BJ (cell line): ENCODE data around the gene MYH7. TPM values are rescaled to one million over a fixed set of nuclear protein-coding genes. Genes with fewer than 3 reads are reported as not detected.

Experiments
- CTCF ChIA-PET: fragments of 350-600 bp; formaldehyde crosslinking; extraction: SDS; loops from one replicate; lab custom pipeline; 2021; ENCODE audit warnings: antibody characterized with exemption, inconsistent platforms; lab: Yijun Ruan, JAX
- POLR2A ChIA-PET: fragments of 300-600 bp; sonication (Branson Sonifier 250); formaldehyde crosslinking; extraction: SDS; loops from one replicate; lab custom pipeline; 2021; ENCODE audit warnings: antibody characterized with exemption; lab: Charles Lee
- DNase-seq: peaks from one replicate; pipeline ENCODE4 v3.0.0-alpha.2; 2011; ENCODE audit warnings: low read depth
- H3K27me3 ChIP-seq: 2 replicates; pipeline ENCODE4 v1.6.0; 2011; ENCODE audit warnings: low read length; ENCODE audit not compliant: control insufficient read depth, insufficient read depth
- H3K36me3 ChIP-seq: 2 replicates; pipeline ENCODE4 v1.5.1; 2011; ENCODE audit warnings: low read length; ENCODE audit not compliant: control insufficient read depth, insufficient read depth
- H3K4me3 ChIP-seq: 2 replicates; pipeline ENCODE4 v1.5.1; 2011; ENCODE audit warnings: low read depth, mild to moderate bottlenecking, control low read depth, low read length
- CTCF ChIP-seq: IDR thresholded peaks from 2 replicates; pipeline ENCODE4 v1.5.1; 2011; ENCODE audit warnings: low read depth, mild to moderate bottlenecking, control low read depth, inconsistent platforms, low read length, moderate library complexity; ENCODE audit not compliant: insufficient read depth
- polyA plus RNA-seq: library from polyadenylated mRNA; depleted of rRNA; stranded (reverse); fragments of >200 nt; gene quantifications from 2 replicates; pipeline ENCODE4 v1.2.3, GENCODE V29; 2011

Gene MYH7
- polyA plus RNA-seq, 1 experiment: not detected

- no peak for DNase-seq
- Histone ChIP-seq H3K36me3 (no peaks in the 10 kb centered on the region), H3K4me3 (no peak overlapping the region), H3K27me3 (peaks cover 5% of the 10 kb centered on the region; the same call in 1 of the 2 replicates)
- POLR2A ChIA-PET: no interaction called here
- TF ChIP-seq CTCF: no peak
- CTCF ChIA-PET: interaction anchor here (1.7 kb wide), 1 partner anchor 18 kb away, joined by 5 read pairs; no protein-coding TSS in a partner anchor
Observed at GRCh38 chr14:23399136-23399535, 36.3 kb downstream of the MYH7 start.

- TF ChIP-seq CTCF: no peak
- H3K4me3 ChIP-seq: no peak overlapping the region
- POLR2A ChIA-PET: no interaction called here
- CTCF ChIA-PET: interaction anchor here (1.7 kb wide), 1 partner anchor 18 kb away, joined by 5 read pairs; no protein-coding TSS in a partner anchor
- DNase-seq: no peak
- peaks cover 4% of the 10 kb centered on the region; the same call in 1 of the 2 replicates for H3K27me3 ChIP-seq
- H3K36me3 ChIP-seq: no peaks in the 10 kb centered on the region
Observed at GRCh38 chr14:23398348-23398747, 37.1 kb downstream of the MYH7 start.

GRCh38 chr14:23396781-23397407 lies 38.6 kb downstream of the MYH7 start:
- ChIA-PET CTCF (interaction anchor here (7.1 kb wide), 1 partner anchor 18 kb away, joined by 42 read pairs; no protein-coding TSS in a partner anchor), POLR2A (no interaction called here)
- H3K4me3 ChIP-seq: no peak overlapping the region
- H3K36me3 ChIP-seq: no peaks in the 10 kb centered on the region
- DNase-seq: no peak
- peaks cover 5% of the 10 kb centered on the region; the same call in 1 of the 2 replicates for H3K27me3 ChIP-seq
- no peak for TF ChIP-seq CTCF

GRCh38 chr14:23396126-23396525 lies 39.3 kb downstream of the MYH7 start:
- POLR2A ChIA-PET: no interaction called here
- CTCF ChIA-PET: interaction anchor here (7.1 kb wide), 1 partner anchor 17 kb away, joined by 42 read pairs; no protein-coding TSS in a partner anchor

More at GRCh38 chr14:23396126-23396525, 39.3 kb downstream of the MYH7 start:
- no peak for TF ChIP-seq CTCF
- Histone ChIP-seq H3K4me3 (no peak overlapping the region), H3K36me3 (no peaks in the 10 kb centered on the region), H3K27me3 (peaks cover 5% of the 10 kb centered on the region; the same call in 1 of the 2 replicates)
- DNase-seq: no peak
